GM21528 (cell line): ENCODE results near the gene COG5.

Experiments used
- ATAC-seq: cut with Tn5 transposase; IDR thresholded peaks from one replicate; pipeline ENCODE4 v1.9.1; 2021; ENCODE audit warnings: mild to moderate bottlenecking, moderate library complexity; ENCODE audit not compliant: unreplicated experiment, low FRiP score

Gene COG5

DNA sequence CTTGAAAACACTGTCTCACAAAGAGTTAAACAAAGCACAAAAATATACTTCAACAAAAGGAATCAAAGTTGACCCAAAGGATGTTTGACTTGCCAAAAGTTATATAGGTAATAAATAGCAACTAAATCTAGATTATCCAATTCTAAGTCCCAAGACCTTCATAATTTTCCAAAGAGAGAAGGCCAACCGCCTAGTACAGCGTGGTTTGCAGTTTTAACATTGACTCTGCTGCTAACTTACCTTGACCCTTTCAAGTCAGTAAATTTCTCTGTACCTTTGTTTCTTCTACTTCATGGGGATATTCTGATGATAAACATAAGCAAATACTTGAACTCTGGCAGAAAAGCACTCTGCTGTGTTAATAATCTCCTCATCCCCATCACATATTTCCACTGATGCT, 95.7 kb downstream of the COG5 start:
- ATAC-seq: no peak

DNA sequence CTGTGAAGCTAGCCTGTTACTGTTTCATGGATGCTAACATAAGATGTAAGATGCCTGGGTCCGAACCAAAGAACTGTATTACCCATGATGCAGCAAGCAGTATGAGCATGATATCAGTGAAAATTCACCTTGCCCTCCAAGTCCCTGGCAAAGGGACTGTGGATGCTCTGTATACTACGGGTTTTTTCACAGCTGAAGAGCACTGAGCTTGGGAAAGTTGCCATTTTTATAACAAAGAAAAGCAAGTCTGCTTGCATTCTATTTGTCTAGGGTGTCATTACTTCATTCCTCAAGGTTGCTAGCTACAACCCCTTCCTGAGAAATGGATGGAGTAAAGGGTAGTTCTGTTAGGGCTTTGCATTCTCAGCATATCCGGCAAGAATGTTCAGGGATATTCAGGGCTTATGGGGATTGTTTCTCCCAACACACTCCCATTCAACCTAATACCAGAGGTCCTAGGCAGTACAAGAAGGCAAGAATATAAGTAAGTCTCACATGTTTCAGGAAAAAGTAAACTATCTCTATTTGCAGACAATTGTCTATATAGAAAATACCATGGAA, 99.0 kb downstream of the COG5 start:
- ATAC-seq: no peak

DNA sequence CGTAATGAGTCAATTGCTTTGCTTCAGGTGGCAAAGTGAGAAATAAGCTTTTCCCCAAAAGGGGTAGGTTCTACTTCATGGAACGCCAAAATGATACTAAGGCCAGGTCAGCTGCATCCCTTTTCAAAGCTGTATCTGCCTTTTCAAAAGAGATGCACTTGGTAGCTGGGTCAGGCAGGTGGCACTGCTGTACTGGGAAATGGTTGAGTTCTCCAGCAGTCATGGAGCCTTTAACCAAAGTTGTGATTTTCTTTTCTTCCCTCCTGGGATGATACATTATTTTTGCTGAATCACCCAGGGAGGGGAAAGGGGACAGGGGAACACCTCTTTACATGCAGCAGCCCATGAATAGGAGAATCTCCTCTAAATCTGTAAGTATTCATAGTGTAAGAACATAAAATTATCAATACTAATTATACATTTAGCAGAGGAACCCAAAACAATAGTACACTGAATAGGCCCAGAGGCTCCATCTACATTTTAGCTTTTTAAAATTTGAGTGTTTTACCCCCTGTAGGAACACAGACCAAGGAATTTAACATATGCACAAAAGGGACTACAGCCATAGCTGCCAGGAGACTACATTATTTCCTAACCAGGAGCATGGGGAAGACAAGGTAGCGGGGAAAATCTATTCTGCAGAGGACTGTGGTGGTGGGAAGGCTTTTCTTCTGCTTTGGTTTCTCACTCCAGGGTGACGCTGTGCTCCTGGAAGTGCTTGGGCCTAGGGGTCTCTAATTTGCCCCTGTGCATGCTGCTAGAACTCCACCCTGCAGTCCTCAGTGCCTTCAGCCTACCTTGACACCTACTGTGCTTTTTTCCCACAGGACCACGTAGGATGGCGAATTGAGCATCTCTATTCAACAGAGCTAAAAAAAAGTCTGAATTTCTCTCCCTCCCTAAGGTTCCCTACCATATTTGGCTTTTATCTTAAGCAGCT, 100.3 kb downstream of the COG5 start:
- no peak for ATAC-seq

DNA sequence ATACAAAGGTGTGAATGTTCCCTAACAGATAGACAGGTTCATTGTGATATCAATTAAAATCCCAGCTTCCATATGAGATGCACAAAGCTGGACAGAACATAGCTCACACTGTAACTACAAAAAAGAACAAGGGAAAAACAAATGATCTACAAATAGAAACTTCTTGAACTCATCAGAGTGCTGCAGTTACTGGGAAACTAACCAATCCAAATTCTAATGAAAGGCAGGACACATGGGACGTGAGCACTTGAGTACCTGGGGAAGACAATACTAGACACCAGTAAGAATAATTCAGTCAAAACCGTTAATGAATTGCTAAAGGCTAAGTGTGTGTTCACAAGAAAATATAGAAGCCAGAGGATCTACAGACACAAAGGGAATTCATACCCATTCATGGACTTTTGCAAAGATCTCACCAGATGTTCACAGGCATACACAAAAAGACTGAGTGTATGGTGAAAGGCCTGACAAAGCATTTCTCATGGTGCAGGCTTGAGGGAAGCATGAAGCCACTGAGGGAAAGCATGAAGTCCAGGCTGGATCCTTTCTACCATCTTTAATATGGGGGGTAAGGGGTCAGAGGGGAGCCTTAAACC, 101.7 kb downstream of the COG5 start:
- ATAC-seq: no peak

DNA sequence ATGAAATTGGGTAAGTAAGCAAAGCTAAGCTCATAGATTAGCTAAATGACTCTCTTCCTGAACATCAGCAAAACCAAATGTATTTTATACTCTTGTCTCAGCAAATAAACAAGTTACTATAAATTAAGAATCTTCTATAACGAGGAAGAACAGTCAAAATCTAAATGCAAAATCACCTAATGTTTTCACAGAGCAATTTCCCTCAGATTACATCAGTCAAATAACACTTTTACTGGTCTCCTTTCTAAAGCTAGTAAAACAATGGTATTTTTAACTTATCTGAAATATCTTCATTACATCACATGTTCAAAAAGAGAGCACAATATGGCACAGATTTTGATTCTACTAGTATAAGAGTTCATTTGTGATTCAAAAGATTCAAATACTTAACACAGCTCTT, 110.3 kb downstream of the COG5 start:
- no peak for ATAC-seq

DNA sequence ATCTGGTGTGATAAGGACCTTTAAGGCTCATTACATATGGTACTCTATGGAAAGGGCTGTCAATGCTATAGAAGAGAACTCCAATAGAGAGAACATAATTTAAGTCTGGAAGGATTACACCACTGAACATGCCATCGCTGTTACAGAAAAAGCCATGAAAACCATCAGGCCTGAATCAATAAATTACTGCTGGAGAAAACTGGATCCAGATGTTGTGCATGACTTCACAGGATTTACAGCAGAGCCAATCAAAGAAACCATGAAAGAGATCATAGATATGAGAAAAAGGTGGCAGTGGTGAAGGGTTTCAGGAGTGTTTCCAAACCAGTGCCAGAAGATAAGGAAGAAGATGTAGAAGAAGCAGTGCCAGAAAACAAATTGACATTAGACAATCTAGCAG, 112.8 kb downstream of the COG5 start:
- no peak for ATAC-seq

DNA sequence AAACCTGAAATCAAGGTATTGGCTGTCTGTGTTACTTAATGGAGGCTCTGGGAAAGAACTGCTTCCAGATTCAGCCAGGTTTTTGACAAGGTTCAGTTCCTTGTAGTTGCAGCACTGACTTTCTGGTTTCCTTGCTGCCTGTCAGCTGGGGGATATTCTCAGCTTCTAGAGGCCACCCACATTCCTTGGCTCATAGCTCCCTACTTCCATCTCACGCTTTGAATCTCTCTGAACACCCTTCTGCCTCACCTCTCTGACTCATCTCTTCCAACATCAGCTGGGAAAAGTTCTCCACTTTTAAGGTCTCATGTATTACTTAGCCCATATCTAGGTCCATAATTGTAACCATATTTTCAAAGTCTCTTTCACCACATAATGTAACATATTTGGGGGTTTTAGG, 116.7 kb downstream of the COG5 start:
- no peak for ATAC-seq

DNA sequence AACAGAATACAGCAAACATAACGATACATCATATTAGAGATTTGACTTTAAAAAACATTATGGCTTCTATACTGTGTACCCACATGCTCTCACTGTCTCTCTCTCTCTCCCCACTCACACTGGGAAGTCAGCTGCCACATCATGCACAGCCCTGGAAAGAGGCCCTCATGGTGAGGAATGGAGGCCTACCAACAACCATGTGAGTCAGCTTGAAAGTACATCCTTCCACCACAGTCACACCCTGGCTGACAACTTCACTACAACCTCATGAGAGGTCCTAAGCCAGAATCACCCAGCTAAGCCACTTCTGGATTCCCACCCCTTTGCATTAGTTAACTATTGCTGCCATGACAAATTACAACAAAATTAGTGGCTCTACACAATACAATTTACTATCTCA, 117.2 kb downstream of the COG5 start:
- ATAC-seq: no peak

DNA sequence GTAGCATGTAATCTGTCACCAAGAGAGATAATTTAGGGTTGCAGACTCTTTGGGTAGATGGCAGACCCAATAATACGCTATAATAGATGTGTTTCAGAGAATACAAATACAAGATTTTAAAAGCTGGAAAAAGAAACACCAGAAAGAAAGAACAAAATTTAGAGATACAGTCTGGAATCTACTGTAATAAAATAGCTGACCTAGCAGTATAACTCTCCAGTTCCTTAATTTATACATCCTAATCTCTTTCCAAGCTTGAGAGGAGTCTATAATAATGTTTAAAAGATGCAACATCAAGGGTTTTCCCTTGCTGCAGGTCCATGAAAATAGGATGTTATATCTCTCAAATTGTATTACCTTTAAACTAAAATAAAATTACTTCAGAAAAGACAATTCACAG, 121.0 kb downstream of the COG5 start:
- no peak for ATAC-seq

DNA sequence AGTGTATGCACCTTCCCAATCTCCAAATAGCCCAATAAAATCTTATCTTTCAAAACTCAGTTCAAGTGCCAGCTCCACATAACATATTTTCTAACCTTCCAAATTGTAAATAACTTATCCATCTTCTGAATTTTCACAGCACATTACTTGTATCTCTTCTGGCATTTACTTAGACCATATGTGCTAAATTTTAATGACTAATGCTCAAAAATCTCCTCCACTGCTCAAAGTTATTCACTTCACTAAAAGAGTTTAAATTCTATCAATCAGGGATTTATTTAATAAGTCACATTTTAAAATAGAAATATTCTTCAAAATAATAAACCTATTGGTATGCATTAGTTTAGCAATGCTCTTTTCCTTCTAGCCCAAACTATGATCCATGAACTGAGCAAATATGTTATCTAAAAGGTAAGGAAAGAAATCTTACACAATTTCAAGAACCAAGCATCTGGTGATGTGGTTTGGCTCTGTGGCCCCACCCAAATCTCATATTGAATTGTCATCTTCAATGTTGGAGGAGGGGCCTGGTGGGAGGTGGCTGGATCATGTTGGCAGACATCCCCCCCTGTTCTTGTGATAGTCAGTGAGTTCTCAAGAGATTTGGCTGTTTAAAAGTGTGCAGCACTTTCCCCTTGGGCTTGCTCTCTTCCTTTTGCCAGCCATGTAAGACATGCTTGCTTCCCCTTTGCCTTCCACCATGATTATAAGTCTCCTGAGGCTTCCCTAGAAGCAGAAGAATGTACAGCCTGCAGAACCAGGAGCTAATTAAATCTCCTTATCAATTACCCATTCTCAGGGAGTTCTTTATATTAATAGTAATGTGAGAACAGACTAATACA, 121.9 kb downstream of the COG5 start:
- no peak for ATAC-seq

DNA sequence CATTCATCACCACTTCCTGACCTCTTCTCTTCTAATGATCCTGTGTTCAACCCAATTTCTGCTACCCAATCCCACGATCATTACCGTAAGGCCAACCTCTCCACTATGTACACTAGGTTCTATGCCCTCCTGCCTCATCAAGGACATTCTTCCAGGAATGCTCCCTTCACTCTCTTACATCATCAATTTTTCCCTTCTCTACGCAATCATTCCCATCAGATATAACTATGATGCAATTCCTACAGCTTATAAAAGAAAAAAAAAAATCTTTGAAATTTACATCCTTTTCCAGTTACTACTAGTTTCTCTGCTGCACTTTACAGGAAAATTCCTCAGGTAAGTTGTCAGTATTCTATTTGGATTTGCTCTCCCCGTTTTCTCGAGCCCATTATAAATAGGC, 124.7 kb downstream of the COG5 start:
- ATAC-seq: no peak

DNA sequence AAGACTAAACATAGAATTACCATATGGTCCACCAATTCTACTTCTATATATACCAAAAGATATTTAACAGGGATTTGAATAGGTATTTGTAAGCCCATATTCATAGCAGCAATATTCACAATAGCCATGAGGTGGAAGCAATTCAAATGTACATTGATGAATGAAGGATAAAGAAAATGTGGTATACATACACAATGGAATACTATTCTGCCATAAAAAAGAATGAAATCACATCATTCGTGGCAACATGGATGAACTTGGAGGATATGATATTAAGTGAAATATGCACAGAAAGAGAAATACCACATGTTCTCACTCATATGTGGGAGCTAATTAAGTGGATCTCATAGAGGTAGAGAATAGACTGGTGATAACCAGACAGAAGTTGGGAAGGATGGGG, 128.0 kb downstream of the COG5 start:
- no peak for ATAC-seq

DNA sequence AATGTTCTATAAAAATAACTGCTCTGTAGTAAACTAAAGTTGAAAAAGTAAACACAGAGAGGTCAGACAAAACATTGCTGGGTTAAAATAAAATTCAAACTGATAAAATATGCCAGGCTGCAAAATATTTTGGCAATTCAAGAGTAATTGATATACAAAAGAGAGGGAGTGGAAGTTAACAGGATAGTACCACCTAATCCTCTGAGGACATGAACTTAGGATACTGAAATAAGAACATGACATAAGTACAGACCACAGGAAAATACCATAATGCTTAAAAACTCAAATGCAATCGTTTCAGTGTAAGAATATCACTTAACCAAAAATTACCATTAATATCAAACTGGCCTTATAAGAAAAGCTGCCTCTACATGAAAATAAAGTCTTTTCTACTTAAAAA, 131.5 kb downstream of the COG5 start:
- ATAC-seq: no peak

DNA sequence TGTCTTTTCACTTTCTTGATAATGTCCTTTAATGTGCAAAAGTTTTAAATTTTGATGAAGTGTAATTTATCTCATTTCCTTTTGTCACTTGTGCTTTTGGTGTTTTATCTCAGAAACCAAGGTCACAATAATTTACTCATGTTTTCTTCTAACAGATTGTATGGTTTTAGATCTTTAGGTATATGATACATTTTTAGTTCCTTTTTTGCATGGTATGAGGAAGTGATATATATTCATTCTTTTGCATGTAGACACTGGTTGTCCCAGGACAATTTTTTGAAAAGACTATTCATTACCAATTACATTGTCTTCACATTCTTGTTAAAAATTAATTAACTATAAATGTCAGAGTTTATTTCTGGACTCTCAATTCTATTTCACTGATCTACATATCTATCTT, 133.7 kb downstream of the COG5 start:
- no peak for ATAC-seq

DNA sequence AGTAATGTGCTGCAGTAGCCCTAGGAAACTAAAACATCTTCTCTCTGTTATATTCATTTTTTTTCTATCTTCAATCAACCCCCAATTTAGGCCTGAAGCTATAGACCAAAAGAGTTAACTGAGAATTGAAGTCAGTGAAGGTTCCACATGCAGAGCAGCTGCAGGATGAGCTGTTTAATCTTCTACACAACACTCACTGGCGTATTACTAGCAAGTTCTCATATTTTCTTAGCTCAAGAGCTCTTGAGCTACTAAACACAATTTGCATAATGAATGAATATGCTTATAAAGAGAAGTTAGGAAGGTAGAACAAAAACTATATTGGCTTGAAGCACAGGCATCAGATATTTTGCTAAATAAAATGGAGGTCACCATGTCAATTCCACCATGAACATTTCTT, 135.1 kb downstream of the COG5 start:
- no peak for ATAC-seq

DNA sequence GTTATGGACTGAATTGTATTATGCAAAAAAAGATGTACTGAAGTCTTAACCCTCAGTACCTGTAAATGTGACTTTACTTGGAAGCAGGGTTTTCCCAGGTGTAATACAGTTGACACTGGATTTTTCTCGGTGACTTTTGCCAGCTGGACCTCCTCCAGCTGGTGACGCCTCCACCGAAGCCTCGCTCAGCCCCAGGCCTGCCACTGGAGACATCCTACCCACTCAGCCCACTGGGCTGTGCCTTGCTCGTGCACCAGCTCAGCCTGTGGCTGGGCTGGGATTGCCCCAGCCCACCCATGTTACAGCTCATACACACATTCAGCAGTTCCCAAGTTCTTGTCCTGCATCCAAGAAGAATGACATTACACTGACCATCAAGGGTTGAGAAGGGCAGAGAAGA, 136.3 kb downstream of the COG5 start:
- no peak for ATAC-seq

DNA sequence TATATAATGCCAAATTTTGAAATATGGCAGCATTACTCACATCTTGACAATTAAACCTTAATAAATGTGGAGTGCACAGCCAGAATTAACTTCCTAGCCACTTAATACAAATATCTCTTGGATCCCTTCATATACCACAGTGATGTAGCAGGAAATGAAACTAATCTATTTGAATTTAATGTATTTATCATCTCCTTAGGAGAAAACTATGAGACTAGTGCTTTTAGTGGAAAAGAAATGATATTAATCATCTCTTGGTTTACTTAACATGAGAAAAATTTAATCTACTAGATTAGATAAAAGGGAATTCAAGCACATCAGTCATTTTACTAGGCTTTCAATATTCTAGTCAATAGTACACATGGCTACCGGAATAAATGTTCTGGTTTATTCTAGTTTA, 149.5 kb downstream of the COG5 start:
- no peak for ATAC-seq

DNA sequence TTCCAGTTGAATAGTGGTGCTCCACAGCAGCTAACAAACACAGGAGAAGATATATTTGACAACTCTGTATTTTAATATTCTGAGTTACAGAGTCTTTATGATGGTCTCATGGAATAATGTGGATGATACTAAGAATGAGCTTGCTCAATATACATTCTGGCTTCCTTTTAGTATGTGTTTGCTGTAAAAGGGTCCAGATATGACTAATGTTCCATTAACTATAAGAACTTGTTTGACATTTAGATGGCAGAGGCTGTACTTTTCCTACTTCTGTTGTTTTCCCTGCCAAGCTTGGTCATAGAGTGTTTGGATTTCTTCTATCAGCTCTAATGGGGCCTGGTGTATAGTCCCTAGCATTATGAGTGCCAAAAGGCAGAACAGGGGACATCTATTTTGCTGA, 155.4 kb downstream of the COG5 start:
- ATAC-seq: no peak

DNA sequence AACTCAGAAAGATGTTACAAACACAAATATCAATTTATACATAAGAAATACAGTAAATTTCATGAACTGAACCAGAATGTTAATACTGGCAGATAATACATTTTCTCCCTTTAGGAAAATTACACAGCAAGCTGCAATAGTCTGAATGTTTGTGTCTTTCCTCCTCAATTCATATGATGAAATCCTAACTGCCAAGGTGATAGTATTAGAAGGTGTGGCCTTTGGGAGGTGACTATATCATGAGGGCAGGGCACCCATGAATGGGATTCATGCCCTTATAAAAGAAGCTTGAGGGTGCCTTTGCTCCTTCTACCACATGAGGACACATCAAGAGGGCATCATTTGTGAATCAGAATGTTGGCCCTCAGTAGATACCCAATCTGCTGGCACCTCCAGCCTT, 158.2 kb downstream of the COG5 start:
- no peak for ATAC-seq

DNA sequence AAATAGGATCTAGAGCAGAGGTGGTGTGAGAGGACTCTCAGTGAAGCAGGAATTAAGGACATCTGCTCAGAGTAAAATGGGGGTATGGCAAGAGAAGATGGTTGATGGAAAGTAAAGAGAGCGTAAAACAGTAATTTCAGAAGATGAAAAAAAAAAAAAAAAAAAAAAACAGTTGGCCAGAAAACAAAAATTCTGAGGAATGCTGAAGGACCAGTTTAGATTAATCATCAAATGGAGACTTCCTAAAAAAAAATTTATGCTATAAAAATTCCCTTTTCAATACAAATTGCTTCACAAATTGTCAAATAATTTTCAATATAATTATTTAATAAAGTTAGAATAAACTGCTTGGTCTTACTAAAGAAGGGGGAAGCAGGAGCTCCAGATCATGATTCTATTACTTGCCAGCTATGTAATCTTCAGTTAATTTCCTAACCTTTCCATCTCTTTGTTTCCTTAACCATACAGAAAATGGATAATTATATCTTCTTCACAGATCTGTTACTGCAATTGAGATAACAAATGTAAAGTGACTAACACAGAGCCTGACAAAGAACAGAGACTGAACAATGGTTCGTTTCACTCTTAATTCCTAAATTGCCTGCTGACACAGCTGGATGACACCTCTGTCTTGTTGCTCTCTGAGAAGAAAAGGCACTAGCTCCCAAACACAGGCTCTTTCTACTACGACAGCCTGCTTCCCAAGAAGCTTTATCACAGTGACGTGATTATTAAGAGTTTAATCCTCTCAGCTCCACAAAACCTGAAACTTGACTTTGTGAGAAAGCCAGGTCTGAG, 158.8 kb downstream of the COG5 start:
- no peak for ATAC-seq
